ENCODE measurements around the gene C17orf100. TPM values are rescaled to one million over a fixed set of nuclear protein-coding genes. Genes with fewer than 3 reads are reported as not detected.

C17orf100 gene
- total and polyA plus RNA-seq, 10 of the 15 experiments (the other 5 are each of a cell fraction or from before 2014, with no cell fraction given): 0.84 to 4.7 (median 1.8) TPM

DNA sequence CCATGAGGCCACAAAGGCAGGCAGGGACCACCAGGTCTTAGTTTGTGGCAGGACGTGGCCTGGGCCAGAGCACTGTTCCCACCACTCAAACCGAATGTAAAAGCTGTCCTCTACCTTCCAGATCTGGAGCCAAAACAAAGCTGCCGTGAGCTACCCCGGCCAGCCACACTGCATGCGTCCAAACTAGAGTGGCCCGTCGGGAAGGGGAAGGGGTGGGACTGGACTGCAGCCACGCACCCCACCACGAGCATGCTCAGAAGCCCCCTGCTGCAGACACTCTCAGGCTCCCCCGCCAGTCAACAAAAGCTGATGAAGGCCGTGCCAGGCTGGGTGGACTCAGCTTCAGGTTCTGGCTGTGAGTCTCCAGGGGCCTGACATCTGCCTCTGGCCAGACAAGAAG, 46.4 kb downstream of the C17orf100 start (continued):
- TF ChIP-seq EGR1 (IDR thresholded peaks at IDR 0.05; ENCODE audit: borderline replicate concordance in 1 of 2, low read depth in 2 of 2, low read length in 2 of 2): no peak
- no peak for TF ChIP-seq MEF2B (IDR thresholded peaks at IDR 0.05; ENCODE audit: partially characterized antibody, poor library complexity, severe bottlenecking)
- no peak for TF ChIP-seq POLR2AphosphoS2 (IDR thresholded peaks at IDR 0.05; ENCODE audit: low read depth, low read length)
- TF ChIP-seq, protein P1, sequence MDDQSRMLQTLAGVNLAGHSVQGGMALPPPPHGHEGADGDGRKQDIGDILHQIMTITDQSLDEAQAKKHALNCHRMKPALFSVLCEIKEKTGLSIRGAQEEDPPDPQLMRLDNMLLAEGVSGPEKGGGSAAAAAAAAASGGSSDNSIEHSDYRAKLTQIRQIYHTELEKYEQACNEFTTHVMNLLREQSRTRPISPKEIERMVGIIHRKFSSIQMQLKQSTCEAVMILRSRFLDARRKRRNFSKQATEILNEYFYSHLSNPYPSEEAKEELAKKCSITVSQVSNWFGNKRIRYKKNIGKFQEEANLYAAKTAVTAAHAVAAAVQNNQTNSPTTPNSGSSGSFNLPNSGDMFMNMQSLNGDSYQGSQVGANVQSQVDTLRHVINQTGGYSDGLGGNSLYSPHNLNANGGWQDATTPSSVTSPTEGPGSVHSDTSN (IDR thresholded peaks at IDR 0.05; ENCODE audit: insufficient replicate concordance, low read depth, low read length): no peak
- TF ChIP-seq CBX5 (IDR thresholded peaks at IDR 0.05; ENCODE audit: low read depth): no peak
- TF ChIP-seq, protein P2, sequence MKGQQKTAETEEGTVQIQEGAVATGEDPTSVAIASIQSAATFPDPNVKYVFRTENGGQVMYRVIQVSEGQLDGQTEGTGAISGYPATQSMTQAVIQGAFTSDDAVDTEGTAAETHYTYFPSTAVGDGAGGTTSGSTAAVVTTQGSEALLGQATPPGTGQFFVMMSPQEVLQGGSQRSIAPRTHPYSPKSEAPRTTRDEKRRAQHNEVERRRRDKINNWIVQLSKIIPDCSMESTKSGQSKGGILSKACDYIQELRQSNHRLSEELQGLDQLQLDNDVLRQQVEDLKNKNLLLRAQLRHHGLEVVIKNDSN (IDR thresholded peaks at IDR 0.05; ENCODE audit: borderline replicate concordance, extremely low read length, insufficient read depth, low read depth, low read length): no peak
- TF ChIP-seq CBX3 (IDR thresholded peaks at IDR 0.05; ENCODE audit: borderline replicate concordance, low read depth): no peak
- no peak for TF ChIP-seq SUZ12 (IDR thresholded peaks at IDR 0.05; ENCODE audit: unreplicated experiment)
